HEK293 (cell line): Measurements from ENCODE around the gene LYPD5.
"Not testable (repeated sequence)": the region's sequence is repeated elsewhere in the genome, so short reads cannot be mapped to it uniquely, and the experiment has no call there.

Experiments
- SALL2 ChIP-seq: fragments of 450-650 bp; formaldehyde crosslinking; IDR thresholded peaks from 2 replicates; pipeline ENCODE4 v1.5.0; 2017; ENCODE audit warnings: missing biosample characterization, mild to moderate bottlenecking, missing genetic modification characterization, borderline replicate concordance
- SETDB1 ChIP-seq: IDR thresholded peaks from one replicate; pipeline ENCODE4 v1.6.1; 2017; ENCODE audit warnings: mild to moderate bottlenecking, low read length, moderate library complexity, mixed read lengths; ENCODE audit not compliant: insufficient read length
- ZEB2 ChIP-seq: fragments of 450-650 bp; formaldehyde crosslinking; IDR thresholded peaks from 2 replicates; pipeline ENCODE4 v1.5.1; 2016; ENCODE audit warnings: missing biosample characterization, missing genetic modification characterization
- ZNF610 ChIP-seq: fragments of 450-650 bp; formaldehyde crosslinking; IDR thresholded peaks from 2 replicates; pipeline ENCODE4 v1.5.1; 2016; ENCODE audit warnings: missing biosample characterization, missing genetic modification characterization, borderline replicate concordance
- ZNF830 ChIP-seq: fragments of 450-650 bp; IDR thresholded peaks from 2 replicates; pipeline ENCODE4 v1.5.0; 2018; ENCODE audit warnings: missing biosample characterization, missing genetic modification characterization, low read depth, mild to moderate bottlenecking, moderate library complexity
- TF ChIP-seq, protein P1 (sequence below): fragments of 450-650 bp; formaldehyde crosslinking; IDR thresholded peaks from 2 replicates; pipeline ENCODE4 v1.5.1; 2016; ENCODE audit warnings: missing biosample characterization, missing genetic modification characterization

DNA sequence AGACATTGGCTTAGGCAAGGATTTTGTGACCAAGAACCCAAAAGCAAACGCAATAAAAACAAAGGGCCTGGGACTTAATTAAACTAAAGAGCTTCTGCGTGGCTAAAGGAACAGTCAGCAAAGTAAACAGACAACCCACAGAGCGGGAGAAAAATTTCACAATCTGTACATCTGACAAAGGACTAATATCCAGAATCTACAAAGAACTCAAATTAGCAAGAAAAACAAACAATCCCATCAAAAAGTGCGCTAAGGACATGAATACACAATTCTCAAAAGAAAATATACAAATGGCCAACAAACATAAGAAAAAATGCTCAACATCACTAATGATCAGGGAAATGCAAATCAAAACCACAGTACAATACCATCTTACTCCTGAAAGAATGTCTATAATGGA, 22.3 kb upstream of the LYPD5 start:
- not testable (repeated sequence) for TF ChIP-seq ZEB2 (tag by site-specific recombination); SALL2; SETDB1; ZNF610 (tag by site-specific recombination); ZNF830 (tag by site-specific recombination)
- TF ChIP-seq, protein P1, sequence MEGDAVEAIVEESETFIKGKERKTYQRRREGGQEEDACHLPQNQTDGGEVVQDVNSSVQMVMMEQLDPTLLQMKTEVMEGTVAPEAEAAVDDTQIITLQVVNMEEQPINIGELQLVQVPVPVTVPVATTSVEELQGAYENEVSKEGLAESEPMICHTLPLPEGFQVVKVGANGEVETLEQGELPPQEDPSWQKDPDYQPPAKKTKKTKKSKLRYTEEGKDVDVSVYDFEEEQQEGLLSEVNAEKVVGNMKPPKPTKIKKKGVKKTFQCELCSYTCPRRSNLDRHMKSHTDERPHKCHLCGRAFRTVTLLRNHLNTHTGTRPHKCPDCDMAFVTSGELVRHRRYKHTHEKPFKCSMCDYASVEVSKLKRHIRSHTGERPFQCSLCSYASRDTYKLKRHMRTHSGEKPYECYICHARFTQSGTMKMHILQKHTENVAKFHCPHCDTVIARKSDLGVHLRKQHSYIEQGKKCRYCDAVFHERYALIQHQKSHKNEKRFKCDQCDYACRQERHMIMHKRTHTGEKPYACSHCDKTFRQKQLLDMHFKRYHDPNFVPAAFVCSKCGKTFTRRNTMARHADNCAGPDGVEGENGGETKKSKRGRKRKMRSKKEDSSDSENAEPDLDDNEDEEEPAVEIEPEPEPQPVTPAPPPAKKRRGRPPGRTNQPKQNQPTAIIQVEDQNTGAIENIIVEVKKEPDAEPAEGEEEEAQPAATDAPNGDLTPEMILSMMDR (tag by site-specific recombination): not testable (repeated sequence)
